Activated CD4-positive, CD25-positive, alpha-beta regulatory T cell treated with anti-CD3 and anti-CD28 coated beads, Interleukin-2, amount 50 U/mL, for 24 hours (primary cell): Measurements from ENCODE around the gene C12orf43.
A peak's percentile ranks its signal among the peaks of the same experiment; 100 is the strongest.
"Not testable (repeated sequence)": the region's sequence is repeated elsewhere in the genome, so short reads cannot be mapped to it uniquely, and the experiment has no call there.

Source experiments
- ATAC-seq, 2 donors: fragments of 150-1000 bp; cut with Tn5 transposase; one replicate each; pipeline ENCODE4 v1.10.0; 2021; ENCODE audit warnings: mild to moderate bottlenecking in 1 of 2, moderate library complexity in 1 of 2

The C12orf43 gene

DNA sequence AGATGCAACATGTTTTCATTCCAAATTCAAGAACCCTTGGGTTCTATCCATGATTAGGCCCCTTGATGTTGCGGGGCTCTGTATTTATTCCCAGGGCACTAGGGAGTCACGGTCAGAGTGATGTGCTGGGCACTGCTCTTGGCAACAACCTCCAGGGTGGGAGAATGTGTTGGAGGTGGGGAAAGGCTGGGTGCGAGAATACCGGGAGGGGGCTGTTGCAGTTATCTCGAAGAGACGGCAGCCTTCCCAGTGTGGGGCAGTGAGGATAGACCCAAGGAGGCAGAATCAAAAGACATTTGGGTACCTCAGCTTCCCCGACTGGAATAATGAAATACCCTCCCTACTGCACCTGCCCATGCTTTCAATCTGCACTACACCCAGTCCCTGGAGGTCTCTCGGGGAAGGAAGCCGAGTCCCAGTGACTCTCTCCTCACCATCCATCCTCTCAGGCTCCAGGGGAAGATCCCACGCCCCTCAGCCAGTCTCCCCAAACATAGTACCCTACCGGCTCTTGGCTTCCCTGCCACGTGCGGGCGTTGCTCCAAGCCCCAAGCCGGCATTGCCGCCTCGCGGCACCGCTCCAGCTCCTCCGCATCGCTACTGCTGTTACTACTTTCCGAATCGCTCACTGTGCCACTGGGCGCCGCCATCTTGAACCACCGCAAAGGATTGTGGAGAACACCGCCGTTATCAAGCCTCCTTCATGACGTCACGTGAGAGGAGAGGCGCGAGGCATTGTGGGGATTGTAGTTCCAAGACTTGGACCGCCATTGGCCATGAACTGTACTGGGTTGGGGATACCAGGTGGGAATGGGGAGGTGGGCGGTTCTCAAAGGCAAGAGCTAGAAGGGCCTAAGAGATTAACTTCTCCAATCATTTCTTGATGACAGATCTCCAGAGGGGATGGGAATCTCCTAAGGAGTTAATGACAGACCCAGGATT, at the start of gene C12orf43:
TSS of gene C12orf43 (minus strand) at position 663 of the 942 bp plus-strand sequence. CDS start at position 650, 13 bp downstream.
- peak; percentile 99 for ATAC-seq

- ATAC-seq: no peak
Observed at GRCh38 chr12:121065345-121065744, 49.1 kb upstream of the C12orf43 start.

DNA sequence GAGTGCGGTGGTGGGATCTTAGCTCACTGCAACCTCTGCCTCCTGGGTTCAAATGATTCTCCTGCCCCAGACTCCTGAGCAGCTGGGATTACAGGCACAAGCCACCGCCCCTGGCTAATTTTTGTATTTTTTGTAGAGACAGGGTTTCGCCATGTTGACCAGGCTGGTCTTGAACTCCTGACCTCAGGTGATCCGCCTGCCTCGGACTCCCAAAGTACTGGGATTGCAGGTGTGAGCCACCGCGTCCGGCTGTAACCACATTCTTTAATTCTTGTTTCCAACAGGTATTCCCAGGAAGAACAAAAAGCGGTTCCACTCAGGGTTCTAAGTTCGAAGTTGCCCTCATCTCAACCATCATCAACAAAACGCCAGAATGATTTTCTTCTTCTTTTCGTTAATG, 48.3 kb upstream of the C12orf43 start:
- ATAC-seq: not testable (repeated sequence)

- ATAC-seq: no peak
Observed at GRCh38 chr12:121064116-121064515, 47.8 kb upstream of the C12orf43 start.

- ATAC-seq: no peak
Observed at GRCh38 chr12:121062391-121063045, 46.2 kb upstream of the C12orf43 start.

GRCh38 chr12:121061831-121062230, 45.5 kb upstream of the C12orf43 start:
- no peak for ATAC-seq

DNA sequence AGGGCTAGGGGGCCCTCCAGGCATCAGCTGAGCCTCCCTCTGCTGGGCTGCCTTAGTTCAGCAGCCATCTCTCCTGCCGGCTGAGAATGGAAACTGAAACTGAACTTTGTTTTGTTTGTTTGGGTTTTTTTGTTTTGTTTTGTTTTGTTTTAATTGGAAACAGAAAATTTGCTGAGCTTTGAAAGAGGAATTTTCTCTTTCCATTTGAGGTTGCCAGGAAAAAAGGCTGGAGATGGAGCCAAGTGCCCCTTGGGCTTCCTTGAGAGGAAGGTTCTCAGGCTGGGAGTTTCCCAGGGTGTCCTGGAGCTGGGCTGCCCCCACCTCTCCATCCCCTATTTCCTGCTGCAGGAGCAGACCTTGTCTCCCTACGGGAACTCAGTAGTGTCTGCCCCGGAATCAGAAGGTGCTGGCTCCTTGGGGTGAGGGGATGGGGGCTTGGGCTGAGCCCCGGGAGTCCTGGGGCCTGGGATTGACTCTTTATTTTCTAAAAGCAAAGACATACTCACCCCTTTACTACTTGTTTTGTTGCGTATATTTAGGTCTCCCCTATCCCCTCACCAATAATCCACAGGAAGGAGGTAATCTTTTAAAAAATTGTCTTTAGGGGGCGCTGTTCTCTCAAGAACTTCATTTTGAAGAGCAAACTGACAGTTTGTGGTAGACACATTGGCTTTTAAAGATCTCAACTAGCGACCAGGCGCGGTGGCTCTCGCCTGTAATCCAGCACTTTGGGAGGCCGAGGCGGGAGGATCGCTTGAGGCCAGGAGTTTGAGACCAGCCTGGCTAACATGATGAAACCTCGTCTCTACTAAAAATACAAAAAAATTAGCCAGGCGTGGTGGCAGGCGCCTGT, 44.1 kb upstream of the C12orf43 start:
- ATAC-seq: peak; percentile 88 to 90

- ATAC-seq: no peak
Observed at GRCh38 chr12:121059031-121059898, 43.0 kb upstream of the C12orf43 start.

GRCh38 chr12:121057794-121058193, 41.5 kb upstream of the C12orf43 start:
- no peak for ATAC-seq

GRCh38 chr12:121053706-121054105, 37.4 kb upstream of the C12orf43 start:
- no peak for ATAC-seq

GRCh38 chr12:121050725-121051124, 34.4 kb upstream of the C12orf43 start:
- ATAC-seq: no peak

GRCh38 chr12:121048442-121048841, 32.2 kb upstream of the C12orf43 start:
- no peak for ATAC-seq

DNA sequence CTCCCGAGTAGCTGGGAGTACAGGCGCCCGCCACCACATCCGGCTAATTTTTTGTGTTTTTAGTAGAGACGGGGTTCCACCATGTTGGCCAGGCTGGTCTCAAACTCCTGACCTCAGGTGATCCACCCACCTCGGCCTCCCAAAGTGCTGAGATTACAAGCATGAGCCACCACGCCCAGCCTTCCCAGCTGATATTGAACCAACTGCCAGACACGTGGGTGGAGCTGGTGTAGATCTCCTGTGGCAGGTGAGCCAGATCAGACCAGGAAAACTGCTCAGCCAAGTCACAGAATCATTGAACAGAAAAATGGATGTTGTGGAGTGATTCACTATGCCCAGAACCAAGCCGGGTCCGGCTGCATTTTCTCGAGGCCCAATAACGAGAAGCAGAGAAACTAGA, 31.1 kb upstream of the C12orf43 start:
- not testable (repeated sequence) for ATAC-seq

GRCh38 chr12:121043067-121043466, 26.8 kb upstream of the C12orf43 start:
- no peak for ATAC-seq

DNA sequence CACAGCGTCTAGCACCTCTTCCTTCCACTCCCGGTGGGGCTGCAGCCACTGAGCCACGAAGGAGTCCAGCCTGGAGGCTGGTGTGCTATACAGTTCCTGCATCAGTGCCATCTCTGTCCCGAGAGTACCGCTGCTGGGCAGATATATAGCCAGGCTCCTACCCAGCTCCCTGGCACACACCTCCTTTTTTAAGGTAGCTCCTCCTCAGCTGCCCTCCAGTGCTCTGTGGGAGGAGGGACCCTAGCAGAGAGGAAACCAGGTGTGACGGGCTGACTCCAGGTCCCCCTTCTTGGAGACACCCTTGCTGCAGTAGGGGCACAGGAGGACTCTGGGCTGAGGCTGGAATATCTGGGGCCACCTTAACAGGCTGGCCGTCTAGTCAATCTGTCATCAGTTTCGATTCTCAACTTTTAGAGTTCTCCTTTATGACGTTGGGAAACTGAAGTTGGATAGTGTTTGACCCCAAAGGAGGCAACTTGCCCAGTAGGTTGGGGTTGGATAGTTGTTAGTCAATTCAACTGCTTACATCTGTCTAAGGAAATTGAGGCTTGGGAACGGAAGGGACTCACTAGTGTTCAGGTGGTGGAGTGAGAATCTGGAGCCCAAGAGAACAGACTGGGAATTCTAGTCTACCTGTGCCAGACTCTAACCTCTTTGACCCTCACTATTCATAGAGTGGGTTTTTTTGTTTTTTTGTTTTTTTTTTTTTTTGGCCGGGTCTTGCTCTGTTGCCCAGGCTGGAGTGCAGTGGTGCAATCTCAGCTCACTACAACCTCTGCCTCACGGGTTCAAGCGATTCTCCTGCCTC, 22.8 kb upstream of the C12orf43 start, which contains the start of gene OASL:
TSS of gene OASL (minus strand) at position 386 of the 808 bp plus-strand sequence. CDS start at position 111, 275 bp downstream.
- ATAC-seq: peak; percentile 42 to 52

GRCh38 chr12:121036810-121037326, 20.6 kb upstream of the C12orf43 start:
- peak; percentile 75 to 76 for ATAC-seq

DNA sequence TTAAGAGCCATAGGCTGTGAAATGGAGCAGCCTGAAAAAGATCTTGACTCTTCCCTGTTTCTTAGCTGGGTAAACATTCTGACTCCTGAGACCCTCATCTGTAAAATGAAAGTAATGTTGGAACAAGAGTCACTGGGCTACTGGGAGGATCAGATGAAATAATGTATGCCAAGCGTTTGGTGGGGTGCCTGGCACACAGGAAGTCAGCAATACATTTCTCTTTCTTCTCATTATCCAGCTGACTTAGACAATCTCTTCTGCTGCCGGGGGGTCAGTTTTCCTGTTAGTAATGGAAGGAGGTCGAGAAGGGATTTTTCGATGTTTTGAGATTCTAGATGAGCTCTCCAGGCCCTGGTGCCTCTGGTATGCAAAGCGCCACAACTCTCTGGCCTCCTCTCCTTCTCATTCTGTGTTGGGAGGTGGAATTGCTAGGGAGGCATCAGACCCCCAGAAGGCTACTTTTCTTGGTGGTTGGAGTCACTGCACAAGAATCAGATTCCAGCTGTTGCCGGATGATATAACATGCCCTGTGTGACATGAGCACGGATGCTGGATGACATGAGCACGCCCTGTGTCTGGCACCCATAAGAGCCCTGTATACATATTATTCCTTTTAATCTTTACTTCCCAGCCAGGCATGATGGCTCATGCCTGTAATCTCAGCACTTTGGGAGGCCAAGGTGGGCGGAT, 18.5 kb upstream of the C12orf43 start:
- ATAC-seq: no peak

GRCh38 chr12:121033625-121034349, 17.5 kb upstream of the C12orf43 start:
- ATAC-seq: peak; percentile 83 to 84

- ATAC-seq: no peak
Observed at GRCh38 chr12:121030576-121031212, 14.4 kb upstream of the C12orf43 start.
